Ishikawa (cell line): ENCODE results near the gene AKNA.

ENCODE experiments used
- CEBPB ChIP-seq: IDR thresholded peaks from 2 replicates; pipeline ENCODE4 v1.6.1; 2012
- EP300 ChIP-seq: IDR thresholded peaks from 2 replicates; pipeline ENCODE4 v1.6.1; 2012; ENCODE audit warnings: borderline replicate concordance
- FOXM1 ChIP-seq: IDR thresholded peaks from 2 replicates; pipeline ENCODE4 v1.6.1; 2012; ENCODE audit warnings: low read depth, borderline replicate concordance
- MAX ChIP-seq: IDR thresholded peaks from 2 replicates; pipeline ENCODE4 v1.6.1; 2012
- RAD21 ChIP-seq: IDR thresholded peaks from 2 replicates; pipeline ENCODE4 v1.6.1; 2012; ENCODE audit warnings: low read depth
- REST ChIP-seq: IDR thresholded peaks from 2 replicates; pipeline ENCODE4 v1.6.1; 2012; ENCODE audit warnings: low read depth, mild to moderate bottlenecking
- TAF1 ChIP-seq: IDR thresholded peaks from 2 replicates; pipeline ENCODE4 v1.6.1; 2012; ENCODE audit warnings: low read depth, mild to moderate bottlenecking
- YY1 ChIP-seq: IDR thresholded peaks from 2 replicates; pipeline ENCODE4 v1.6.1; 2012; ENCODE audit warnings: low read depth
- ZBTB7A ChIP-seq: IDR thresholded peaks from 2 replicates; pipeline ENCODE4 v1.6.1; 2012; ENCODE audit warnings: low read depth

GRCh38 chr9:114385397-114386181, 2.2 kb downstream of the AKNA start:
- TF ChIP-seq TAF1 (no peak), MAX (no peak), CEBPB (no peak), EP300 (no peak), ZBTB7A (no peak), YY1 (no peak), REST (no peak), FOXM1 (no peak), RAD21 (no peak)
